K562 (cell line): ENCODE results near the gene ZSWIM6. TPM values are rescaled to one million over a fixed set of nuclear protein-coding genes. Genes with fewer than 3 reads are reported as not detected.

Source experiments
- ATAC-seq: fragments of 200-7000 bp; cut with Tn5 transposase; 3 replicates; pipeline ENCODE4 v1.9.1; 2020; ENCODE audit warnings: moderate library complexity
- BruUV-seq: library from RNA; stranded (reverse); fragments of 400-500 nt; replicated peaks from 2 replicates; lab custom pipeline; 2021; lab: Mats Ljungman, UMichigan
- CTCF ChIA-PET: fragments of 300-600 bp; formaldehyde crosslinking; extraction: SDS; loops from one replicate; lab custom pipeline; 2021; ENCODE audit warnings: low intra/inter-chr PET ratio; lab: Yijun Ruan, JAX
- POLR2A ChIA-PET: fragments of 300-600, 350-650 bp; sonication (Branson Sonifier 250); formaldehyde crosslinking; extraction: SDS; loops from one replicate; lab custom pipeline; 2021; ENCODE audit warnings: antibody characterized with exemption, inconsistent platforms; lab: Yijun Ruan, JAX
- DNase-seq, 4 experiments: peaks; one replicate each; pipeline versions ENCODE4 v3.0.0 to v3.0.0-alpha.2; 2011 to 2018; ENCODE audit warnings: low spot score in 3 of 4, mixed read lengths in 3 of 4; ENCODE audit errors: extremely low read depth in 1 of 4
- FAIRE-seq: peaks from 2 replicates; lab custom pipeline; 2011; peaks lifted over from hg19 to GRCh38; lab: Jason Lieb, UNC
- H2AFZ ChIP-seq: 2 replicates; pipeline ENCODE4 v1.6.0; 2011; ENCODE audit warnings: low read depth, low read length, control low read depth, inconsistent platforms
- H3K27ac ChIP-seq: fragments of 200-600 bp; 3 replicates; pipeline ENCODE4 v1.8.0; 2011; ENCODE audit warnings: low read depth, mild to moderate bottlenecking, control low read depth, inconsistent platforms, low read length, moderate library complexity, mixed read lengths; ENCODE audit errors: extremely low read depth
- H3K27me3 ChIP-seq, 2 experiments: fragments of 300-600 bp in 1 of 2; 2 replicates in 1 of 2; 3 replicates in 1 of 2; pipeline versions ENCODE4 v1.6.0 to v1.8.0; 2011; ENCODE audit warnings: inconsistent platforms in 2 of 2, low read length in 2 of 2, mild to moderate bottlenecking in 1 of 2, mixed read lengths in 1 of 2, moderate library complexity in 1 of 2; ENCODE audit not compliant: control insufficient read depth in 2 of 2, insufficient read depth in 2 of 2
- H3K36me3 ChIP-seq: fragments of 300-600 bp; 3 replicates; pipeline ENCODE4 v1.8.0; 2011; ENCODE audit warnings: mild to moderate bottlenecking, low read length, inconsistent platforms; ENCODE audit not compliant: control insufficient read depth, insufficient read depth
- H3K4me1 ChIP-seq, 2 experiments: fragments of 200-600 bp in 1 of 2; replicated peaks in 1 of 2; 2 replicates in 1 of 2; 3 replicates in 1 of 2; pipeline versions ENCODE4 v1.5.1 to v1.8.0; 2011; ENCODE audit warnings: inconsistent platforms in 2 of 2, low read length in 2 of 2, mild to moderate bottlenecking in 1 of 2, mixed read lengths in 1 of 2, moderate library complexity in 1 of 2; ENCODE audit not compliant: control insufficient read depth in 2 of 2, insufficient read depth in 2 of 2
- H3K4me2 ChIP-seq: 2 replicates; pipeline ENCODE4 v1.6.1; 2011; ENCODE audit warnings: low read length, control low read depth, inconsistent platforms, mixed read lengths; ENCODE audit not compliant: insufficient read depth
- H3K4me3 ChIP-seq: fragments of 200-600 bp; sonication (generic), shearing (Covaris generic); 2 replicates; pipeline ENCODE4 v1.5.1; 2016; ENCODE audit warnings: control low read depth, inconsistent platforms
- H3K79me2 ChIP-seq: fragments of 200-600 bp; 3 replicates; pipeline ENCODE4 v1.8.0; 2011; ENCODE audit warnings: low read length, inconsistent platforms; ENCODE audit not compliant: control insufficient read depth, insufficient read depth
- H3K9ac ChIP-seq, 2 experiments: 2 replicates each; pipeline versions ENCODE4 v1.6.0 to v1.6.1; 2011; ENCODE audit warnings: low read depth in 2 of 2, low read length in 2 of 2, control low read depth in 1 of 2, inconsistent platforms in 1 of 2, mild to moderate bottlenecking in 1 of 2, mixed read lengths in 1 of 2; ENCODE audit not compliant: insufficient read depth in 1 of 2
- H3K9me1 ChIP-seq: one replicate; pipeline ENCODE4 v1.6.0; 2011; ENCODE audit warnings: inconsistent platforms, mild to moderate bottlenecking, low read length, moderate library complexity; ENCODE audit not compliant: control insufficient read depth, insufficient read depth
- H3K9me3 ChIP-seq: replicated peaks from 2 replicates; pipeline ENCODE4 v1.5.1; 2011; ENCODE audit warnings: low read depth, low read length, inconsistent platforms; ENCODE audit not compliant: control insufficient read depth, insufficient read depth
- H4K20me1 ChIP-seq: replicated peaks from 2 replicates; pipeline ENCODE4 v1.6.1; 2011; ENCODE audit warnings: low read length, inconsistent platforms, mixed read lengths; ENCODE audit not compliant: control insufficient read depth, insufficient read depth
- ETV5 ChIP-seq: sonication (generic); formaldehyde crosslinking; IDR thresholded peaks from 2 replicates; pipeline ENCODE4 v1.4.0; 2020; ENCODE audit warnings: low read depth, mild to moderate bottlenecking, missing genetic modification reagents
- MCM7 ChIP-seq, 2 experiments: fragments of 450-650 bp; IDR thresholded peaks; 2 replicates each; pipeline ENCODE4 v1.6.1; 2016 to 2018
- MTA3 ChIP-seq: fragments of 450-650 bp; formaldehyde crosslinking; IDR thresholded peaks from 2 replicates; pipeline ENCODE4 v1.6.1; 2017; ENCODE audit warnings: mild to moderate bottlenecking, borderline replicate concordance
- ZNF717 ChIP-seq: fragments of 250-450 bp; sonication (Bioruptor Pico); IDR thresholded peaks from 2 replicates; pipeline ENCODE4 v1.5.0; 2021
- WGBS: fragments of 100-300 bp; shearing (Covaris generic); methylation state at CpG from one replicate; pipeline ENCODE4 v1.1.6; 2016; ENCODE audit warnings: low coverage, mixed read lengths; ENCODE audit not compliant: insufficient coverage; ENCODE audit errors: missing lambda C conversion rate; 5-methylcytosine and 5-hydroxymethylcytosine counted together
- in situ Hi-C: fragments of 300-500 bp; cut with MboI; formaldehyde crosslinking; loops from 4 replicates; pipeline ENCODE4 v1.15.0; 2018; ENCODE audit warnings: inconsistent platforms, mixed read lengths
- intact Hi-C: fragments of 100-400 bp; cut with micrococcal nuclease; formaldehyde crosslinking; loops from 2 replicates; pipeline ENCODE4 v1.14.2; 2022
- polyA plus RNA-seq, 8 experiments: library from polyadenylated mRNA; depleted of rRNA in 4 of 8; stranded (reverse) in 5 of 8; unstranded in 3 of 8; fragments of >200 nt; fragmentation: Nextera tagmentation in 2 of 8; fragmentation: Illumina TruSeq in 1 of 8; extraction: Ambion mirVana in 2 of 8; extraction: Trizol in 1 of 8; gene quantifications; 2 replicates each; pipeline versions ENCODE4 v1.2.1 to v1.2.3, GENCODE V29; 2011 to 2014; ENCODE audit warnings: inconsistent platforms in 1 of 8, missing spikeins in 1 of 8
- total RNA-seq, 7 experiments: library from RNA; depleted of rRNA in 6 of 7; stranded (reverse); fragments of >200 nt in 6 of 7; fragmentation: Illumina TruSeq in 2 of 7; extraction: Trizol in 2 of 7; gene quantifications; 2 replicates each; pipeline versions ENCODE4 v1.2.1 to v1.2.3, GENCODE V29; 2011 to 2021; ENCODE audit warnings: low replicate concordance in 1 of 7

ZSWIM6 gene
- total and polyA plus RNA-seq, 9 of the 15 experiments (the other 6 are each of a cell fraction or from before 2014, with no cell fraction given): 0.81 to 3.2 (median 2.0) TPM

DNA sequence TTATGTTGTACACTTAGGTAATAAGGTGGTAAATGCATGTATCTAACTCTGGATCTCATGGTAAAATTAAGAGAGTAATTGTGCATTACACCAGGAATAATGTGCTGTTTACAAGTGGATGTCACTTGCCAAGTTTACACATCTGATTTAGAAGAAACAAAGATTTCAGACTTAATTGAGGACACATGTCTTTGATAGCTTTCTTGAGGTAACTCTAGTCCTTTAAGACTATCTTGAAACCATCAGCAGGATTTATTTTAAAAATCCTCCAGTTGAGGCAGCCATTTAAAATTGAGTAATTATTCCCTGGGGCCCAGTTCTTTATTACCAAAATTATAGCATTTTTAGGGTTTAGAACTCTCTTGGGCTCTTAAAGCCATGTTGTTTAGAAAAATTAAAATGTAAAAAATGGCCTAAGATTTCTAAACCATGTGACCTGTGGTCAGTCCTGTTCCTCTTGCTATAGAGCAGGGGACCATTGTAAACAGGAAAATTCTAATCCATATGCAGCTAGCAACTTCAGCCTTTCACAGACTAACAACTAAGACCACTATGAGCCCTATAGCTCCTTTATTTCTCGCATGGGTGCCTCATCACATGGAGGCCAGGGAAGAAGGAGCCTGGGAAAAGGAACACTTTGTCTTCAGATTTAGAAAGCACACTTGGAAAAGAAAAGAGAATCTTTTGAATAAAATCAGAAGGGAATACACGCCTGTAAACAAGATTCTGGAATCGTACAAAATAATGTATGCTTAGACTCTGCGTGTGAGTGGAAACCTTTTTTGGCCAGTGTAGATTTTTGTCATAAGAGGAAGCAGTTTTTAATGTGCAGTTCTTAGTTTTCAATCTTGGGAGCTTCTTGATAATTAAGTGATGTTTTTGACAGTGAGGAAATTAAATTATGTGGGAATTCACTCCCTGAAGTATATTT is 71.2 kb downstream of the ZSWIM6 start:
- DNase-seq: no peak
- H3K9me3 ChIP-seq: no peaks in the 10 kb centered on the region
- no peaks in the 10 kb centered on the region for H4K20me1 ChIP-seq
- no peak for TF ChIP-seq MTA3
- TF ChIP-seq ETV5: no peak
- no peak for TF ChIP-seq ZNF717
- TF ChIP-seq MCM7 (IDR thresholded peaks at IDR 0.05): no peak
- TF ChIP-seq, all 486 proteins: peak for 0
- ChIA-PET CTCF (interaction anchor here (0.5 kb wide), 1 partner anchor 736 kb away, joined by 3 read pairs; no protein-coding TSS in a partner anchor), POLR2A (interaction anchor here (0.6 kb wide), 1 partner anchor 160 kb away, joined by 4 read pairs; no protein-coding TSS in a partner anchor)
- in situ Hi-C loops (no loop called here), intact Hi-C loops (no loop called here)
- H3K27ac ChIP-seq: no peak overlapping the region
- H3K9ac ChIP-seq: no peak overlapping the region
- H3K4me3 ChIP-seq: no peak overlapping the region
- ATAC-seq (no peak), FAIRE-seq (no peak)
- H3K27me3 ChIP-seq: no peaks in the 10 kb centered on the region; a peak in 1 of 5 replicates
- H2AFZ ChIP-seq: no peak overlapping the region
- no peaks in the 10 kb centered on the region for H3K79me2 ChIP-seq
- no TSS peak for BruUV-seq
- no peaks in the 10 kb centered on the region for H3K36me3 ChIP-seq
- H3K4me2 ChIP-seq: no peak overlapping the region
- H3K9me1 ChIP-seq: no peaks in the 10 kb centered on the region
- H3K4me1 ChIP-seq: peaks cover 0 to 8% of the 10 kb centered on the region in 2 experiments; a peak in 4 of 5 replicates
- WGBS: 82% methylated on average over 4 of the region's 4 CpGs
